HG03442 (cell line): ENCODE results near the gene COQ3.

Experiments used
- ATAC-seq: cut with Tn5 transposase; IDR thresholded peaks from one replicate; pipeline ENCODE4 v1.9.1; 2021; ENCODE audit warnings: mild to moderate bottlenecking, moderate library complexity; ENCODE audit not compliant: unreplicated experiment

COQ3 gene, protein sequence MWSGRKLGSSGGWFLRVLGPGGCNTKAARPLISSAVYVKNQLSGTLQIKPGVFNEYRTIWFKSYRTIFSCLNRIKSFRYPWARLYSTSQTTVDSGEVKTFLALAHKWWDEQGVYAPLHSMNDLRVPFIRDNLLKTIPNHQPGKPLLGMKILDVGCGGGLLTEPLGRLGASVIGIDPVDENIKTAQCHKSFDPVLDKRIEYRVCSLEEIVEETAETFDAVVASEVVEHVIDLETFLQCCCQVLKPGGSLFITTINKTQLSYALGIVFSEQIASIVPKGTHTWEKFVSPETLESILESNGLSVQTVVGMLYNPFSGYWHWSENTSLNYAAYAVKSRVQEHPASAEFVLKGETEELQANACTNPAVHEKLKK

DNA sequence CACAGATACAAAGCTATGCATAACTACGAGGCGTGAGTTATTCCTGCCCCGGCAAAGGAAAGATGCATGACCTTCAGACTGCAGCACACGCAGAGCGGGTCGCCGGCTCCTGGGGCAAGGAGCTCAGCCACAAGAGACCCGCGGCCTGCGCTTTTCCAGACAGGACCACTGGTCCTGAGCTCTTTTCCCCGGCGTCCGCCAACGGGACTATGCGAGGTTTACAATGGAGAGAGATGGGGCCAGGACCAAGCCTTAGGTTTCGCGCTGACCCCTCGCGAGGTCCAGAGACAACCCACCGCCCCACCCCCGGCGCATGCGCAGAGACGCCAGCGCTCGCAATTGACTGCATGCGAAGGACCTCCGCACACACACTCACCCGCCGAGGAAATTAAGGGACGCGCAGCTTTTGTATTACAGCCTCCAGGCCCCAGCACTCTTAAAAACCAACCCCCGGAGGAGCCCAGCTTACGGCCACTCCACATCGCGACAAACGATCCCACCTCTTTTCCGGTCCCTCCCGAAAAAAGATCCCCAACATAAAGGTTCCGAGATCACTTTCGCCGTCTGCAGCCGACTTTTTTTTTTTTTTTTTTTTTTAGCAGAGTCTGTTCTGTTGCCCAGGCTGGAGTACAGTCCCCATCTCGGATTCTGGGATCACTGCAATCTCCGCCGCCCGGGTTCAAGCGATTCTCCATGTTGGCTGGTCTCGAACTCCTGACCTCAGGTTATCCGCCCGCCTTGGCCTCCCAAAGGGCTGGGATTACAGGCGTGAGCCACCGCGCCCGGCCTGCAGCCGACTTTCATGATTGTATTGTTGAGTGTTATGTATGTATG is at the start of gene COQ3:
Gene COQ3, minus strand, starts transcription at position 498 of the 834 bp plus-strand sequence. Its CDS starts 16 bp downstream, at position 482.
- peak; percentile 75 for ATAC-seq

DNA sequence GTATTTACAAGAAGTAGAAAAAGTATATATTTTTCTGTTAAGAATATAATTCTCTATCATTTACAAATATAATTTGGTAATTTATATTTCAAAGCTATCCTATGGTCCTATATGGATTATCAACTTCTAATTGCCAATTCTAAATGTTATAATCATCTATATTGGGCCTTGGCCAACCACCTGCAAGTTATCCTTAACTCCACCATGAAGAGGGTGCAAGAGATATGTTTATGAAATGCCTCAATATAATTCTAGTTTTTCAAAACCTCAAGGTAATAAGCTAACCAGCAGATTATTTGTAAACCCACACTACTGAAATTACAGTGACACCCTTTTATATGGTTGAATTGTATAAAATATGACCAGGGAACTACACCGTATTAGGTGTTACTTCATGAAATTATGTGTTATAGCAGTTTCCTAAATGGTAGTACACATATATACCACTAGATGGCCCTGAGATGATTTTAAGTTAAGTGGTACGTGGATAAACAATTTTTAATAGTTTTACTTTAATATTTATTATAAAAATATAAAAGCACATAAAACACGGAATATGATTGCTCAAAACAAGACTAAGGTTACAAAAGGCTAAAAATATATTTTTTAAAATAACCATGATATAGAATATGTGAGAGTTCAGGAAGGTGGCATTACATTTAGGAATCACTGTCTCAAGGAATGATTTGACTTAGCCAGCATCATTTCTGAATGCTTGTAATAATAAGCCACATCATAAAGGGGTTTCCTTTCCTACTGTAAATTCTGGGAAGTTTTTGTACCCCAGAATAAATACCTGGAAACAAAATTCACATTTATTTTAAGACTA is 40.9 kb upstream of the COQ3 start:
- ATAC-seq: peak; percentile 86

DNA sequence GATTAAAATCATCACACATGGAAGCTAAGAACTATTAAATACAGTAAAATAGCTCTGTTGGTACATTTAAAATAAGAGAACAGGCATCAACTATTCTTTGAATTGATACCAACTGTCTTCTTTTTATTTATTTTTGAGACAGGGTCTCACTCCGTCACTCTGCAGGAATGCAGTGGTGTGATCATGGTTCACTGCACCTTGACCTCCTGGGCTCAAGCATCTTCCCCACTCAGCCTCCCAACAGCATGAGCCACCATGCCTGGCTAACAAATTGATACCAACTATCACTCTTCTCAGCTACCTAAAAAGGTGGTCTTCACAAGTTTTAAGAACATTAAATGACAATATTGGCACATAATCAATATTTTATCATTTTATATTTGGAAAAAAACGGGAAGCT is 38.9 kb upstream of the COQ3 start:
- no peak for ATAC-seq

DNA sequence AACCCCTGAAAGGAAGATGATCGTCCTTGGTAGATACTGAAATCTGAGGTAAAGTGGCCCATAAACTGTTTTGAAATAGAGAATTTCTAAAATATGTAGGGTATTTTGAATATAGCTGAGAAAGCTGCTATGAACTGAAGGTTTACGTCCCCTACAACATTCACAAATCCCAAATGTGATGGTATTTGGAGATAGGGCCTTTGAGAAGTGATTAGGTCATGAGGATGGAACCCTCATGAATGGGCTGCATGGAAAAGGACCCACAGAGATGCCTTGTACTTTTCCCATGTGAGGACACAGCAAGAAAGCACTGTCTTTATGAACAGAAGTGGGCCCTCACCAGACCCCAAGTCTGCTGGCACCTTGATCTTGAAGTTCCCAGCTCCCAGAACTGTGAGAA is 37.9 kb upstream of the COQ3 start:
- ATAC-seq: no peak

DNA sequence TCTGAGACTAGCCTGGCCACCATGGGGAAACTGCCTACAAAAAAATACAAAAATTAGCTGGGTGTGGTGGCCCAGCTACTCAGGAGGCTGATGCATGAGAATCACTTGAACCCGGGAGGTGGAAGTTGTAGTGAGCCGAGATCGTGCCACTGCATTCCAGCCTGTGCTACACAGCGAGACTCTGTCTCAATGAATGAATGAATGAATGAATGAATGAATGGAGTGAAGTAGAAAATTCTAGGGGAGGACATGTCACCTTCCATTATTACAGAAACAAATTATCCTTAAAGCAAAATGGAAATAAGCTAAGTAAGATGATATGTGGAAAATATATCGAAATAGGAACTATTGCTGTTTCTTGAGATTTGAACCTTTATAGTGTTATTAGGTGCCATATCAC is 34.0 kb upstream of the COQ3 start:
- ATAC-seq: no peak

DNA sequence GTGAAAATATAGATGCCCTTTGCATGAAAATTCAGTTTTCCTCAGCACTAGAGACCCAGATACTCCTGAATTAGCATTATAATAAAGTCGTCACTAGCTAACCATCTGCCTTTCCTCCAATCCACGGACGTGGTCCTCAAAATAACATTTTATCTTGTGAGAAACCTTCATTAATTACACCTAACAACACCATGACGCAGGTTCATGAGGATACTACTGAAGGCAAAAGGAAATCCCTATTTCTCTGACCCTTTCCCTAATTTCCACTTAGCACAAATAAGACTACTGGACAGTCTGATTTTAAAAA is 32.4 kb upstream of the COQ3 start:
- no peak for ATAC-seq

DNA sequence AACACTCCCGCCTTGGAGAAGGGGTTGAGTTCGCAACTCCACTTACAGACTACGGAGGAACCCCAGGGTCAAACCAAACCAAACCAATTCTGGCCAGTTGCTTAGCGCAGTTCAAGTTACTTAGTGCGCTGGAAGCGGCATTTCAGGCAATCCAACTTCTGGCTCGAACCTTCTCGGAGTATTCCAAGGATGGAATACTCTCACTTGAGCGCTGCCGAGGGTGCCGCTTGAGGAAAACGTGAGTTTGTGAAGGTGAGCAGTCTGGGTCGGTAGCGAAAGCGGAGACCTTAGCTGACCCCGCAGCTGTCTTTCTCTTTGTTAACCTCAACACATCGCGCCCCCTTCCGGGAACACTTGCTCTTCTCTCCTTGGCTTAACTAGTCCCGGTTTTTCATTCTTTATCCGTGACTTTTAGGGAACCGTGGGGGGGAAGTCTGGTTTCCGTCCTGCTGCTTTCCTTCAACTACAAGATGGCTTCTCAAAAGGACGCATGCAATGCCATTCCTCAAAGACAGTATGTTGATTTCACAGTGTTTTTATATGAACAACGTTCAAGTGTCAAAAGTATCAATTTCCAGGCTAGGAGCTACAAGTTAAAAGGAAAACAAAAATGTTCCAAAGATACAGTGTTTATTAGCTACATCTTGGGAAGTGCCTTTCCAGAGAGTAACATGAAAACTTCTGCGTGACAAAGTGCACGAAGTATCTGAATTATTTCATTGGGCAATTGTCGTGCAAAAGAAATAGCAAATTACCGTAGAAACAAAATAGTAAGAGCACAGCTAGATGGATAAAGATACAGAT is 31.9 kb upstream of the COQ3 start:
- ATAC-seq: peak; percentile 40

DNA sequence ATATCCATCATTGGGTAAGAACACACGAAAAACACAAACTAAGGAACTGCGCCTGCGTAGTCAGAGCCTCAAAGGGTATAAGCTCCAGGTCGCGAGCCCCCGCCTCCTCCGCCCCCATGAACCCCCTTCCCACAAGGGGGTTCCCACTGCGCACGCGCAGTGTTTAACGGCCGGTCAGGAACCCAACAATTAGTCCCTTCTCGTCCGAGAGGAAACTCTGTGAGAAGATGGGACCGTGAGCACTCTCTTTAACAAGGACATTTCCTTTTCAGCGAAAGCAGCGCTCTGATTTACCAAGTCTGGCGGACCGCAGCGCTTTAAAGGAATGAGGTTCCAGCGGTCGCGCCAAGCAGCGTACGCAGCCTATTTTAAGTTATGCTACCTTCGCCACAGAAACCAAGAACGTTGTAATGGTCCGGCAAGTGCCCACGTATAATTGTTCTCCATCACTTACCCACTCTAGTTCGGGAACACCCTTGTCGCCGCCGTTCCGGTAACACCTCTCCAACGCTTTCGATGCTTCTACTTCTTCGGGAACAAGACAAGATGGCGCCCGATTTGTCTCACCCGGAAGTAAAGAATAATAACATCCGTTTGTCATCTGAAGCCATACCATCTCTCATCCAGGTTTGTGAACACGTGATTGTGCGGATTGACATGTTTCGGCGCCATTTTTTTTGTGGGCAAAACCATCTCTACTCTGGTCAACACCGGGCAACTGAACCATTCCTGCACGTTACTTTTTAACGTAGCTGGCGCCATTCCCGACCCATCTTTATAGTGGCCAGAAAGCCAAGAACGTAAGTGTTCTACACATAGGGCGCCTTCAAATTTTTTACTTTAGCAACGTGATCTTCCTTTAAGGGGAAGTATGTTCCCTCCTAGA is 31.0 kb upstream of the COQ3 start, which contains the start of gene PNISR:
Gene PNISR, minus strand, starts transcription at position 548 of the 886 bp plus-strand sequence. CDS start 10,649 bp downstream, outside the sequence.
- peak; percentile 85 for ATAC-seq

DNA sequence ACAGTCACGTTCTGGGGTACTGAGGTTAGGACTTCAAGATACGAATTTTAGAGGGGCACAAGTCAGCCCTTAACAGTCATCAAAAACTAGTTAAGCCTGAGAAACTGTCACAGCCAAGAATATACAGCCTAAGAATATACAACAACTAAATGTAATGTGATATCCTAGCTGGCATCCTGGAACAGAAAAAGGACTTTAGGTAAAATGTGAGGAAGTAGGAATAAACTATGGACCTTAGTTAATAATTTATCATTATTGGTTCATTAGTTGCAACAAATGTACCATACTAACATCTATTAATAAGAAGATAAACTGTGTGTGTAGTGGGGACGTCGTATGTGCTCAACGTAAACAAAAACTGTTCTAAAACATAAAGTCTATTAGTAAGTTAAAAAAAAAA is 30.0 kb upstream of the COQ3 start:
- ATAC-seq: no peak

DNA sequence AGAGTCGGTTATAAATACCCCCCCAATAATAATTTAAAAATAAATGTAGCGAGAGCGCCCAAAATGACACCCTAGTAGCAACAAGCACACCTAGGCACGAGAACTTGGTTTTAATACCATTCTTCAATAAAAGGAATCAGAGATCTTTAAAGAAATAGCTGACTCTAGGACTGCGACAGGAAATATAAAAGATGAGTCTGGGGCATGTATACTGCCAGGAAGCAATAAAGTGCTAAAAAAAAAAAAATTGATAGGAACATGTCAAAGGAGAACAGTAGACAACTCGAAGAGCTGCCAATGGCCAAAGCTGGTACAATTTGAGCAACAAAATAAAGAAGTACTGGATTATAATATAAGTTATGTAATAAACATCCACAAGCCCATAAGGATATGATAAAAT is 28.9 kb upstream of the COQ3 start:
- no peak for ATAC-seq

DNA sequence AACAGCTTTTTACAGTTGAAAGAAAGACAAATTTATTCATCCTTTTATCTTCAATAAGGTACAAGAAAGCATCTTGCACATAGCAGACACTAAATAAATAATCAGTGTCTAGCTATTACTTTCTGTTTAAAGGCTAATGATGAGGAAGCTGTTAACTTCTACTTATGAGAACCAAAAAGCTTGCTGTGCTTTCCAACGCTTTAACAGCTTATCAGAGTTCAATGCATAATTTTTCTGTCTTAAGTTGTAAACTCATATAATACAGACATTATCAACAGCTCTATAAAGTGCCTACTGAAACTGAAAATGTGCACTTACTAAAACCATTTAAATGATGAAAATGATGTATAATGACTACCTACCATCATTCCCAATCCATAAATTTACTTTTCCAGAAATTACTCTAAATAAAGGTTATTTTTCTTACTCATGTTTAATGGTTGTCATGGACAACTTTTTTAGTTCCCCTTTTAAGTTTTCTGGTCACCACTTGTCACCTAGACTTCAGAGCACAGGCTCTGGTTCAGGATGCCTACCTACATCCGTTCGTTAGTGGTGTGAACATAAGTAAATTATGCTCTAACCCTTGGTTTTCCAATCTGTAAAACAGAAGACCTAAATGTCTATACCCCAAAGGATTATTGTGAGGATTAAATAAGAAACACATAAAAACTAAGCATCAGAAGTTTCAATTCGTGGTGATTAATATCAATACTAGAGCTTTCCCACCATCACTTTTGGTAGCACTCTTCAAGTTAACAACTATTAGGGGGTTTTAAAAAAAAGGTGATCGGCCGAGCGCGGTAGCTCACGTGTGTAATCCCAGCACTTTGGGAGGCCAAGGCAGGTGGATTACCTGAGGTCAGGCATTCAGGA is 23.1 kb upstream of the COQ3 start:
- peak; percentile 87 for ATAC-seq

DNA sequence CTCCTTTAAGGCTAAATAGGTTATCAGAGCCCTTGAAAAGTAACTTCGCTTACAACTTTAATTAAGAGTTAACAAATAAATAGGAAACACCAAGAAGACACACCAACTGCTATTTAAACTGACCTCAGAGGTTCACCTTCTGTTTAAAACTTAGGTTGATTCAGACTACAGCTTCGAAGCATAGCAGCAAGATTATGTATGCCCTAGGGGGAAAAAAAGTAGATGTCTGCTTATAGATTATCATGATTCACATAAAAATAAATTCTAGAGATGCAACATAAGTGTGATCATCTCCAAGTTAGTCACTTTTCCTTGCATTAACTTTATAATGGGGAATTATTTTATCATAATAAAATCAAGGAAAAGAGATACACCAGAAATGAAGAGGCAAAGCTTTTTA is 22.2 kb upstream of the COQ3 start:
- ATAC-seq: no peak

DNA sequence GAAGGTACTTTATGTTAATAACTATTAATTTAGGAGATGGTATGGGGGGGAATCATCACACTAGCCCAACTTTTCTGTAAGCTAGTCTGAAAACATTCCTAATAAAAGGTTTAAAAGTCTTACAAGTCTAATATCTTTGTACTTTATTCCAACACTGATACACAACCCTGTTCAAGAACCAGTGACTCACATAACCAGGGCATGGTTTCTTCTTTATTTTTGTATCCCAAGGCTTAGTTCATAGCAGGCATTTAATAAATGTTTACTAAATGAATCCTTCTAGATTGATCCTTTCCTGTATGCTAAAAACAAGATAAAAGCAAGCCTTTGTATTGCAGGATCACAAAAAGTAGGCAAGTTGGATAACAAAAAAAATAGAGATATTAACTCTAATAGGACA is 21.5 kb upstream of the COQ3 start:
- ATAC-seq: no peak

DNA sequence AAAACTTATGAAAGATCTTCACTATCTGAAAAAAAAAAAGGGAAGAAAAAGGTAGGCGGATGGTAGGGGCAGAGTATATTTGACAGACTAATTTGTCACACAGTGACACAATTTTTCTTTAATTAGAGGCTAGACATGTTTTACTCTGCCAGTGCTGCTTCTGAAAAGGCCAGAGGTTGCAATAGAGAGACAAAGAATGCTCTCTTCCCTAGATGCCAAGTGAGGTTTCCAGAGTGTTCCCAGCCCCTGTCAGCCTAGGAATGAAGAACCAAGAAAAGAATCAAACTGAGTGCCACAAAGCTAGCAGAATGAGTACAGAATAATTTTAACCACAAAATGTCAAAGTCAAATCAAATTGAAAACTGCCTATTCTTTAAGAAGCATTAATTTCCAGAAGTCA is 18.1 kb upstream of the COQ3 start:
- no peak for ATAC-seq

DNA sequence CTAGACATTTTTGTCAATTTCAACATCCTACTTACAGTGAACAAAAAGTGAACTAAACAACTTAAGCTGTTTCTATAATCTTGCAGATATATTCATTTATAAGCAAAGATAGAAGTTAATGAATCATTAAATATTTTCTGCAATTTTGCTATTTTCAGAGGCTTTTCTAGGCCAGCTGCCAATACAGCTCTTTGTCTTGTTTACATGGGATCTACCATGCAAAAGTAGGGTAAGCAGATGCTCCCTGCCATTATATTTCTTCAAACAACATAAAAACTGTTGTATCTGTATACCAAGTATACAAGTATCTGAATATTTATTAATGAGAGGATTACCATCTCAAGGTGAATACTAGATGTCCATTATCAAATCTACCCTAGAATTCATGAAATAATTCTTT is 15.7 kb upstream of the COQ3 start:
- no peak for ATAC-seq

DNA sequence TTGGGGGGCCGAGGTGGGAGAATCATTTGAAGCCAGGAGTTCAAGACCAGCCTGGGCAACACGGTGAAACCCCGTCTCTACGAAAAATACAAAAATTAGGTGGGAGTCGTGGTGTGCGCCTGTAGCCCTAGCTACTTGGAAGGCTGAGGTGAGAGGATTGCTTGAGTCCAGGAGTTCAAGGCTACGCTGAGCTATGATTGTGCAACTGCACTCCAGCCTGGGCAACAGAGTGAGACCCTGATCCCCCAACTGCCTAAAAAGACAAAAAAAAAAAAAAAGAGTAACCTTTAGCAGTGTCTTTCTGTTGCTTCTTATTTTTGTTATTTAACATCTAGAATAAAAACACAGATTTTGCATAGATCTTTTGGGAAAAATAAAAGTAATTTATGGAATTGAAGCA is 13.1 kb upstream of the COQ3 start:
- ATAC-seq: no peak

DNA sequence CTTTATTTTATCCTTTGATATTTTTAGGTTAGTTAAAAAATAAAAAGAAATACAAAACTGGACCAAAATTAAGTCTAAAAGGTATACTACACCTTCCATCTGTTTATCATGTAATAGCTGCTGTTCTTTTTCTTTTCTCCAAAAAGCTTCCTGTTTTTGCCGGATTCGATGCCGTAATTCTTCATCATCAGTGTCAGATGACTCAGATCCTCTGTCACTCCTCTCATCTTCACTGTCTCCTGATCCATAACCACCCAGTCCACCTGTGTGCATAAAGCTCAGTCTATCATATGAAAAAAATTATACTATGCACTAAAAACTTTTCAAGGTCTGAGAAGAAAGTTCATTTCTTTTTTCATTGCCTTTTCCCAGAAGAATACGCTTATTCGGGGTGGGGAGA is 8.5 kb upstream of the COQ3 start:
- no peak for ATAC-seq

DNA sequence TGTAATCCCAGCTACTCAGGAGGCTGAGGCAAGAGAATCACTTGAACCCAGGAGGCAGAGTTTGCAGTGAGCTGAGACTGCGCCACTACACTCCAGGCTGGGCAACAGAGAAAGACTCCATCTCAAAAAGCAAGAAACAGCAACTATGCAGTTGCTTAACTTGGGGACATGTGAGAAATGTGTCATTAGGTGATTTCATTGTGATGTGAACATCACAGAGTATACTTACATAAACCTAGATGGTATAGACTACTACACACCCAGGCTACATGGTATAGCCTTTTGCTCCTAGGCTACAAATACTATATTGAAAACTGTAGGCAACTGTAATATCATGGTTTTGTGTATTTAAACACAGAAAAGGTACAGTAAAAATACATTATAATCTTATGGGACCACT is 3.3 kb upstream of the COQ3 start:
- ATAC-seq: no peak

DNA sequence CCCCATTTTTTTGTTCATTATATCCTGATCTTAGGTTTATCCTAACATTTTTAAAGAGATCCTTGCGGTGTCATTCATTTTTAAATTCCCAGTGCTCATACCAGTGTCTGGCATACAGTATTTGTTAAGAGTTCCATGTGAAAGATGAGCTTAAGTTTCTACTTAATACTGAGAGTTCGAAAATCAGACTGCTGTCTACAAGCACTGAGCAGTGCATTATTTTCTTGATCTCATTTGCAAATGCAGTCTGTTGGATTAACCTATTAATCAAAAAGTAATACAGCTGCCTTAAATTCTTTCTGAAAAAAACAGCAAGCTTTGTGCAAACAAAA is 663 bp downstream of the COQ3 start:
- ATAC-seq: peak; percentile 13
